Measurements from ENCODE around the gene RASEF.
A peak's percentile ranks its signal among the peaks of the same experiment; 100 is the strongest.
"Not testable (repeated sequence)": the region's sequence is repeated elsewhere in the genome, so short reads cannot be mapped to it uniquely, and the experiment has no call there.

RASEF gene

DNA sequence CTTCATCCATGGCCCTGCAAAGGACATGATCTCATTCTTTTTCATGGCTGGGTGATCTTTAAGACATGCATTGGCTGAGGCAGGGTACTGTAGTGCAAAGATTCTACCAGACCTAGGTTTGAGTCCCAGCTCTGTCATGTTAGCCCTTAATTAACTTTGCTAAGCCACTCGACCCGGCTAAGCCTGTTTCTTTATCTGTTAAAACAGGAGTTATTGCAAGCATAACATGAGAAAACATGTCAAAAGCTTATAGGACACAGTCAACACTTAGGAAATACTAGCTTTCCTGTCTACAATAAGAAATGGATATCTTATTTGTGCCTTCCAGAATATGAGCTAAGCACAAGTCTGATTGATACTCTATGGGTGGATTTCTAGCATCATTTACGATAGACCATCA lies 92.6 kb downstream of the RASEF start:
- DNase-seq (ENCODE audit: low read depth in 3 of 3), result no peak

DNA sequence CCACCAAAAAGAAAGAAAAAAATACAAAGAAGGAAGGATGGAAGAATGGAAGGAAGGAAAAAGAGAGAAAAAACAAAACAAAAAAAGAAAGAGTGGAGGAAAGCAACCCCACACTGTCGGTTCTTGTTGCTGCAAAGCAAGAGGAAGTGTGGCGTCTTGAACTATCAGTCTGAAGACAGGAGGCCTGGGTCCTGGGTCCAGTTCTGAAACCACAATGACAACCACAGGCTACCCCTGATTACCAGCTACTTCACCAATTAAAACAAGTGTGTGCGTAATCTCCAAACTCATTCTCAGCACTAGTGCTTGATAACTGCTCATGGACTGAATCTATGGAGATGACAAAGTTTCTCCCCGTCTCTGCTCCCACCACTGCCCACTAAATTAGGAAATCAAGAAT lies 93.7 kb downstream of the RASEF start:
- no peak for DNase-seq (ENCODE audit: low read depth in 3 of 3)

DNA sequence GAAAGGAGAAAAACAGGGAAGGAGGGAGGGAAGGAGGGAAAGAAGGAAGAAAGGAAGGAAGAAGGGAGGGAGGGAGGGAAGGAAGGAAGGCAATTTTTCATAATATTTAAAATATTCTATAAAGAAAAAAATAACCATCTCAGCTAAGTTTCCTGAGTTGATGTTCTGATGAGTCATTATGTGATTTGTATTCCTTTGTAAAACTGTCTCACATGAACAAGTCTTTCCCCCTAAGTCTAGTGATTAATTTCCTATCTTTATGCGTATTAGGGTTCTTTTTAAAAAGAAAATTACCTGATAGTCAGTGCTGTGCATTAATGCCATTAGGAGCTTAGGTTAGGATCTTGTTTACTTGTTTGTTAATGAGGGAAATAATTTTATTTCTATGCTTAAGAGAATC lies 94.1 kb downstream of the RASEF start:
- no peak for DNase-seq (ENCODE audit: low read depth in 3 of 3)

- no peak for DNase-seq (ENCODE audit: low read depth in 3 of 3)
These were observed 94.6 kb downstream of the RASEF start for GRCh38 chr9:82968388-82968787.

DNA sequence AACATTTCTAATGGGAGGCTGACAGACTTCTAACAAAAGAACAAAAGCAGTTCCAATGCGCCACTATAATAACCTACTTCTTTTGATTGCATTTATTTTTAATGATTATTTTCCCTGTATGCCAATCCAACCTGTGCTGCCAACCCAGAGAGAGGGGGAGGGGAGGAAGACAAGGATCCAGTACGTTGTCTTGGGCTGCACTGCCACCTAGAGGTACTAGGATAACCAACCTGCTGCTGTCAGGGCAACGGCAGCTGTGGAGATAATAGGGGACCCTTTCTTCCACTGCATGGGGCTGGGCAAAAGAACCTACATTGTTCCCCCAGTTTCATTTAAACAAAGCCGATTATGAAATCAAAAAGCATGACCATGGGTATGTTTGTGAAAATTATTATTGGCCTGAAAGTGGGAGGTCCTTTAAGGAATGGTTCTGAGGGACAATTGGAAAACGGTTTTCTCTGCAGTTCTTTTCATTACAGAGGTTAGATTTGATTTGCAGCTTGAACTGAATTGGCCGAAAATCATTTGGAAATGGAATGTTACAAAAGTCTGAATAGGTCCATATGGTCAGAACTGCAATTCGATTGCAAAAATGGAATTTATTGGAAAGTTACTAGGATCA lies 101.3 kb downstream of the RASEF start:
- peak; percentile 5 to 54 (median 15) for DNase-seq (ENCODE audit: low read depth in 3 of 3)

DNA sequence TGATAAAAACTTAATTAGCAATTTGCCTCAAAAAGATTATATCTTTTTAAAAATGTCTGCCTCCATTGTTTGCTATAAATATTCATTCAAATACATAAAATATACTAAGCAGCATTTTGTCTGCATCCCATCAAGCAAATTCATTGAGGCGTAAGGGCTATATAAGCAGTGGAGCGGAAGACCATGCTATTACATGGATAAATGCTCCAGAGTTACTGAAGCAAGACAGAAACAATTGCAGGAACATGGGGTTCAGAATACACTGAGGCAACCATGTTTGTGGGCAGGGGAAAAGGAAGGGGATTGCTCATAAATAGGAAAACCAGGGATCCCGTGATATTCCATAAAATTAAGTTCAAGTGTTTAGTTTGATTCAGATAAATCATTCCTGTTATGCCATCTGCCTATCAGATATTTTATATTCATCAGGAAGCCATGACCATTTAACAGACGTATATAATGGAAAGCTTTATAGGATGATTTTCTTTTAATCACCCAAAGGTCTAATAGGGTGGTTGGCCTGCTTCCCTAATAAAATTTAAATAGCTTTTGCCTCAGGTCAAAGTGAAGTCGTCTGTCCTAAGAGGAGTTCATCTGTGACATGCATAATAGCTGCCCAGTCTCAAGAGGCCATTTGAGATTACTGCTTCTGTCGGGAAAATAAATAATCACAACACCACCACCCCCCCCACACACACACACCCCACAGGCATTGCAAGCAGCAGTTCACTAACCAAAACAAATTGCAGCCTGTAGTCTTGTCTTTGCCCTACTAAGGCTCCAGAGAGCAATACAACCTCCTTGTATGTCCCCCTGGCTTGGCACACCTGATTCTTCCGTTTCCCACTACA lies 105.2 kb downstream of the RASEF start:
- DNase-seq (ENCODE audit: low read depth in 3 of 3), result no peak

- no peak for DNase-seq (ENCODE audit: low read depth in 3 of 3)
These were observed 113.7 kb downstream of the RASEF start for GRCh38 chr9:82949203-82949602.

DNA sequence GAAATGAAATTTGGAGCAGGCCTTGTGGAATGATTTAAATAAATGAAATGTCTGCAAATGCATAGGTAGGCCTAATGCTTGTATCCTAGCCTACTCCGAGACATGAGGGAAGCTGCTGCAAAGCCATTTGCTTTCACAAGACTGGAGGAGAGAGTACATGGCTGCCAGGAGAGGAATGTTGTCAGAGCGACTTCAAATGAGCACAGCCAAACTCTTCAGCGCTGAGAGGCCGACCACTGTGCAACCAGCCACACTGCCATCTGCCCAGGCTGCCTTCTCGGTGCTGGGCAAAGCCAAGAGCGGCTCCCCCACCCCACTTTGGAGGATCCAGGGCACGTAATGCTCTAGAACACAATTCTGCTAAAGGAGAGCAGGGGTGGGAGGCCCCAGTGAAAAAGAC lies 122.6 kb downstream of the RASEF start:
- DNase-seq (ENCODE audit: low read depth in 3 of 3), result no peak

- DNase-seq (ENCODE audit: low read depth in 3 of 3), result no peak
These were observed 123.5 kb downstream of the RASEF start for GRCh38 chr9:82939451-82939850.

- DNase-seq (ENCODE audit: low read depth in 3 of 3), result no peak
These were observed 124.3 kb downstream of the RASEF start for GRCh38 chr9:82938426-82939218.

DNA sequence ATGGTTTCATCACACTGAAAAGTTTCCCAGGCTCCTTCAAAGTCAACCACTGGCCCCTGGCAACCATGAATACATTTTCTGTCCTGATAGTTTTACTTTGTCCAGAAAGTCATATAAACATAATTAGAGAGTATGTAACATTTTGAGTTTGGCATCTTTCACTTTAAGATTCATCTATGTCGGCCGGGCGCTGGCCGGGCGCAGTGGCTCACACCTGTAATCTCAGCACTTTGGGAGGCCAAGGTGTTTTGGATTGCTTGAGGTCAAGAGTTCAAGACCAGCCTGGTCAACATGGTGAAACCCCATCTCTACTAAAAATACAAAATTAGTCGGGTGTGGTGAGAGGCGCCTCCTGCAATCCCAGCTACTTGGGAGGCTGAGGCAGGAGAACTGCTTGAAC lies 126.4 kb downstream of the RASEF start:
- DNase-seq (ENCODE audit: low read depth in 3 of 3), result not testable (repeated sequence)

DNA sequence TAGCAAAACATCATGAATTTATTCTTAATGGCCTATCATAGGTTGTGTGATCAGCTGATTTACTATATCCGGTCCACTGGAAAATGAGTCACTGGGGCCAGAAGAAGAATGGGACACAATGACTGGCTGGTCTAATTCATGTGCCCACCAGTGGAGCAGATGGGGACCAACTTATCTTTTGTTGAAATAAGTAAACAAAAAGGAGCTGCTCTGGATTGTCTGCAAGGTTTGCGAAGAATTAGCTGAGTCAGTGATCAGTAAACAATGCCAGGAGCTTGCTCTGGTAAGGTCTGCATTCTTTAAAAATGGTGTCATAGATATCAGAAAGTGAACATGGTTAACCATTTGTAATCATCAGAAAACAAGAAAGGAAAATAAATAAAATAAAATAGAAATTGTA lies 128.0 kb downstream of the RASEF start:
- DNase-seq (ENCODE audit: low read depth in 3 of 3), result no peak

GRCh38 chr9:82934025-82934424 lies 128.9 kb downstream of the RASEF start:
- DNase-seq (ENCODE audit: low read depth in 3 of 3), result not testable (repeated sequence)

GRCh38 chr9:82930116-82930515 lies 132.8 kb downstream of the RASEF start:
- DNase-seq (ENCODE audit: low read depth in 3 of 3), result no peak

All from stimulated activated CD4-positive, alpha-beta T cell treated with anti-CD3 and anti-CD28 coated beads, TNF-alpha, amount 100 ng/mL, for 24 hours (primary cell).